Left cardiac atrium (tissue), 4 donors: Measurements from ENCODE around the gene ABLIM1. TPM values are rescaled to one million over a fixed set of nuclear protein-coding genes. Genes with fewer than 3 reads are reported as not detected.
A peak's percentile ranks its signal among the peaks of the same experiment; 100 is the strongest.

Experiments used
- ATAC-seq, 2 donors: fragments of 200-7000 bp; cut with Tn5 transposase; one replicate each; pipeline ENCODE4 v1.9.1; 2020; ENCODE audit warnings: mild to moderate bottlenecking in 2 of 2, moderate library complexity in 2 of 2
- DNase-seq: peaks from one replicate; pipeline ENCODE4 v3.0.0-alpha.2; 2020
- intact Hi-C, 2 donors: fragments of 100-400 bp; cut with DNase I; formaldehyde crosslinking; loops; one replicate each; pipeline versions ENCODE4 v1.14.1 to v1.15.1; 2022 to 2023
- total RNA-seq, 2 donors: library from RNA; stranded (reverse); fragmentation: NEBNext Ultra II Directional; extraction: Animal tissue kit (Norgen Biotek cat#: 25700); gene quantifications; one replicate each; pipeline ENCODE4 v1.2.1, GENCODE V29; 2021
- donor health status: DM: no; HTN: yes; CAD: no.
- donor health status: DM: no; HTN: yes; CAD: no; lungs with severe emphysema.
- donor health status: DM: yes; HTN: yes; CAD: no.
- donor health status: Dilated cardiomyopathy.

ABLIM1 gene
- total RNA-seq, 2 donors from 2014 or later: 292 to 305 TPM

DNA sequence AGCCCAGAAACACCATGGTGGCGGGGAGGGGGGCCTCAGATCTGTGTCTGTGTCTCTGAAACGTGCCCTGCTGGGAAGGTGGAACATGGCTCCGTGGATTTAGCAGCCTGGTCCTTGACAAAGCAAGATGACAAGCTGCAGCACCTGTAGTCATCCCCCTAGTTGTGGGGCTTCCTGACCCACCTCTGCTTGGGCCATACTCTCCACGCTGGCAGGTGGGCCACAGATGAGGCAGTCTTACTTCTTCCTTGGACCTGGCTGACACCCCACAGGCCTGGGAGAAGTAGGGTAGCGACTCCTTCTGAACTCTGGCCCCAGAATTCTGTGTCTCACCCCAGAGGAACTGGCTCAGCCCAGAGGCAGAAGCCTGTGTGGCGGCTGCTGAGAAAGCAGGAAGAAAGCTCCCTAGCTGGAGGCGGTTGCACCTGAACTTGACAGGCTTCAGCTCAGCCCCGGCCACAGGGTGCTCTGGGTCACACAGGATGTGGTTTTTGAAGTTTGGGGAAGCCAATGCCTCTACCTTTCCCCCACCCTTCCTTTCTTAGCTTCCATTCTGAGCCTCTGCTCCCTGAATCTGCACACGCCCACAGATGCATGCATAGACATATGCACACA is 113.9 kb downstream of the ABLIM1 start:
- DNase-seq (peak; percentile 38), ATAC-seq (peak in 1 of 2 donors; percentile 35)
- intact Hi-C loops: loop anchor here in 1 of 2 donors (10.0 kb wide), 1 partner anchor 241 kb away; no protein-coding TSS in a partner anchor

GRCh38 chr10:114543456-114543855 is 114.6 kb downstream of the ABLIM1 start:
- ATAC-seq: no peak
- intact Hi-C loops: loop anchor here in 1 of 2 donors (10.0 kb wide), 1 partner anchor 241 kb away; no protein-coding TSS in a partner anchor
- no peak for DNase-seq

- DNase-seq (no peak), ATAC-seq (no peak)
- intact Hi-C loops: loop anchor here in 1 of 2 donors (10.0 kb wide), 1 partner anchor 242 kb away; no protein-coding TSS in a partner anchor
These were observed 115.7 kb downstream of the ABLIM1 start for GRCh38 chr10:114542373-114542772.

DNA sequence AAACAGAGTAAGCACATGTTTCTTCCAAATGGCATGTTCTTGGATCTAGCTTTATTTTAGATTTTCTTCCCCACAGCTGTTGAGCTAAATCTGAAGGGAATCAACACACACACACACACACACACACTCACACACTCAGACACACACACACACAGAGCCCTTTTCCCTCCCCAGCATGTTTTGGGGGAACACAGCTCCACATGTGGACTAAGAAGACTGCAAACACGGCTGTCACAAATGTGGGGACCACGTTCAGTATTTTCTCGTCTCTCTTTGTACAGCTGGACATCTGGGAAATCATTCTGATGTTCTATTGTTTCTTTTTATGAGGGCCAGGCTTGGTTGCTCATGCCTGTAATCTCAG is 116.3 kb downstream of the ABLIM1 start:
- DNase-seq (no peak), ATAC-seq (no peak)
- intact Hi-C loops: loop anchor here in 1 of 2 donors (10.0 kb wide), 1 partner anchor 243 kb away; no protein-coding TSS in a partner anchor

GRCh38 chr10:114541081-114541796 is 116.8 kb downstream of the ABLIM1 start:
- peak; percentile 81 for DNase-seq
- peak; percentile 87 to 96 for ATAC-seq
- intact Hi-C loops: loop anchor here in 1 of 2 donors (10.0 kb wide), 1 partner anchor 244 kb away; no protein-coding TSS in a partner anchor

- intact Hi-C loops: loop anchor here in 1 of 2 donors (10.0 kb wide), 1 partner anchor 245 kb away; no protein-coding TSS in a partner anchor
- ATAC-seq (peak in 1 of 2 donors; percentile 21), DNase-seq (no peak)
These were observed 117.8 kb downstream of the ABLIM1 start for GRCh38 chr10:114540236-114540635.

- ATAC-seq (no peak), DNase-seq (no peak)
- intact Hi-C loops: loop anchor here in 1 of 2 donors (10.0 kb wide), 1 partner anchor 245 kb away; no protein-coding TSS in a partner anchor
These were observed 118.5 kb downstream of the ABLIM1 start for GRCh38 chr10:114539623-114540022.

DNA sequence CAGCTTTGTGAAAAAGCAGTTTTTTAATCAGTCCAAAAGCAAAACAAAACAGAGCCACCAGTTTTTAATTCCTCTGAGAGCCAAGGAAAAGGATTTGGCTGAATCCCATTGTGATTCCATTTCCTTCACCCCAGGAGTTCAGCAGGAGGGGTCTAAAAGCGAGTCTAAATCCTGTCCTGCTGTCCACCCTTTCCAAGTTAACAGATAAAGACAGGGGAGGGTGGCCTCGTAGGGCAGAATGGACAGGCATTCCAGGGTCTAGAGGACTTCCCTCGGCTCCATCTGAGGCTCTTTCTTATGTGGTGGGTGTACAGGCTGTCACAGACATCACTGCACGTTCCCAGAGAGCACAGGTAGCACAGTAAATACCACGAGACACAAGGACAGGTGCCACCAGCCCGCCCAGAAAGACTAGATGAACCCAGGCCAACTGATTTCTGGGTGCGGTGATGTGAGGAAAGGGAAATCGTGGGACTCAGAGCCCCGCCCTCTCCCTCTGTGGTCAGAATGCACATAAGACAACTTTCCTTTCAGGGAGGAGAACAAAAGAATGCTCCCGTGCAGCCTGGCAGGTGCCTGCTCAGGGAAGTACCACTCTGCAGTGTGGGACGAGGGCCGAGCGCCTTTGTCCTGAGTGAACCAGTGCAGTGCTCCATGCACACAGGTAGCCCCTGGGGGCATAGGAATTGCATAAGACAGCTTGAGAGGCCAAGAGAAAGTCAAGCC is 119.7 kb downstream of the ABLIM1 start:
- intact Hi-C loops: no loop called here
- ATAC-seq (no peak), DNase-seq (no peak)

GRCh38 chr10:114537736-114538135 is 120.3 kb downstream of the ABLIM1 start:
- no peak for ATAC-seq
- intact Hi-C loops: no loop called here
- no peak for DNase-seq

GRCh38 chr10:114534571-114534981 is 123.5 kb downstream of the ABLIM1 start:
- intact Hi-C loops: no loop called here
- ATAC-seq: no peak

DNA sequence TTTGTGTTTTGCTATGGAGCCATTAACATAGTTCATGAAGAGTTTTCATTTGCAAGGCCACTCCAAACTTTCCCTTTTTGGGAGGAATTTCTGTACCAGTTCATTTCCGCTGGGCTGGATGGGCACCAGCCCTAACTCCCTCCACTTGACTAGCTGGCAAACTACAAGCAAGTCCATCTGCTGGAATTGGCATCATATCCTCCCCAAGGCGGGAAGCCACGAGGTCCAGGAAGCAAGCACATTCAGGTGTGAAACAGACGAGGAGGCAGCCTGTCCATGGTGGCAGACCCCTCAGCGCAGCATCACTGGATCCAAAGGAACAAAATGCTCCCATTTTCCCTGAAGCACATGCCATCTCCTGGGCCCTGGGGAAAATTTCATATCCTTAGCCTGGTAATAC is 125.8 kb downstream of the ABLIM1 start:
- no peak for ATAC-seq
- DNase-seq: no peak
- intact Hi-C loops: no loop called here

More at GRCh38 chr10:114534571-114534981, 123.5 kb downstream of the ABLIM1 start:
- no peak for DNase-seq

- DNase-seq (peak; percentile 65), ATAC-seq (peak; percentile 92 to 93)
- intact Hi-C loops: no loop called here
These were observed 131.4 kb downstream of the ABLIM1 start for GRCh38 chr10:114526504-114527238.

DNA sequence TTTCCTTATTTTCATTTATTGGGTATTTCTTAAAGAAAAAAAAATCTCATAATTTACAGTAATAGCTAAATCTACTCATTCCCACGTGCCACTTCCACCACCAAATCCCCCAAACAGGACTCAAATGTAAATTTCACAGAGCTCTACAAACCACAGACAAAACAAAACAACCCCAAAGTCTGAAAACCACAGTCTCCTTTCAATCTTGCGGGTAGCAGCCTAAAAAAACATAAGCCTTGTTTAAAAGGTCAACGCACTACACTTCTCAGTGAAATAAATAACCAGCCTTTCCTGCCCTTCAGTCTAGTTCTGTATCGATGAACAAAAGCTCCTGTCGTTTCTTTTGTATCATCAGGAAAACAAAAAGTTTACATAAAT is 132.0 kb downstream of the ABLIM1 start:
- peak; percentile 21 to 44 for ATAC-seq
- no peak for DNase-seq
- intact Hi-C loops: no loop called here

DNA sequence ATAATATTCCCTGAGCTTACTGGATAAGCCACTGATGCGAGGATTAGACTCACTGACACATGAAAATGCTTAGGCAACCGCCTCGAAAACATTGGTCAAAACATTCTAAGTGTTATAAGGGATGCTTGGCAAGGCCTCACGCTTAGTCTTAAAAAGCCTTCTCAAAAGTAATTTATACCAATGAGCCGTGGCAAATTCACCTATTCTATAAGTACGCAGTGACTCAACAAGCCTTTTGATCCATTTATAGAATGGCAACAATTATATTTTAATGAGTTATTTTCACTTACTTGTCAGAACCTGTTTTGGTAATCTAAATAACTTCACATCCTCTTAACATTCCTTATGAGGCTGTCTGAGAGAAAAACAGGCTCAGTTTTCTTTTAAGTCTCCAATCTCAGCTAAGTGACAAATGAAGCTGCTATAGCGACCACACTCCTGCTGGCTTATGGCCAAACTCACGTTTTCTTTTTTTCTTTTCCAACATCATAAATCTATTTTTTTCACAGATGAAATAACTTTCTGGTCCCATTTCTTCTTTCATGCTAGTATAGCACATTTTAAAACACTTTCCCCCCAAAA is 132.6 kb downstream of the ABLIM1 start:
- DNase-seq (no peak), ATAC-seq (peak in 1 of 2 donors; percentile 28)
- intact Hi-C loops: no loop called here

DNA sequence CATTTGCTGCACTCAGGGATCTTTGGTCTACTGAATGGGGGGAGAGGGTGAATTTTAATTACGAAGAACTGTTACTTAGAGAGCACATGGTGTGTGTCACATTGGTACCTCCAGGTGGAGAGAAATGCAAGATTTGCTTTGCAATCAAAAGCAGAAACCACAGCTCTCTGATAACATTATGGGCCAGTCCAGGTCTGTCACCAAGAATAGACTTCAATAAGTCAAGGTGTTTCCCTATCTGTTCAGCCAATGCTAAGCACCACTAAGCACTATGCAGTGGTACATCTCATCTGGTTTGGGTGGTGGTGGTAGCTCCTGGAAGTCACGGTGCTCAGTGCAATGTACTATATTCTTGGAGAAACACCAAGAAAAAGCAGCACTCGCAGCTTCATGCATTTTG is 134.2 kb downstream of the ABLIM1 start:
- no peak for DNase-seq
- intact Hi-C loops: loop anchor here in 1 of 2 donors (5.0 kb wide), 1 partner anchor 42 kb away; no protein-coding TSS in a partner anchor
- no peak for ATAC-seq

- intact Hi-C loops: loop anchor here in 1 of 2 donors (5.0 kb wide), 1 partner anchor 39 kb away; no protein-coding TSS in a partner anchor
- no peak for DNase-seq
- no peak for ATAC-seq
These were observed 136.8 kb downstream of the ABLIM1 start for GRCh38 chr10:114521255-114521654.

DNA sequence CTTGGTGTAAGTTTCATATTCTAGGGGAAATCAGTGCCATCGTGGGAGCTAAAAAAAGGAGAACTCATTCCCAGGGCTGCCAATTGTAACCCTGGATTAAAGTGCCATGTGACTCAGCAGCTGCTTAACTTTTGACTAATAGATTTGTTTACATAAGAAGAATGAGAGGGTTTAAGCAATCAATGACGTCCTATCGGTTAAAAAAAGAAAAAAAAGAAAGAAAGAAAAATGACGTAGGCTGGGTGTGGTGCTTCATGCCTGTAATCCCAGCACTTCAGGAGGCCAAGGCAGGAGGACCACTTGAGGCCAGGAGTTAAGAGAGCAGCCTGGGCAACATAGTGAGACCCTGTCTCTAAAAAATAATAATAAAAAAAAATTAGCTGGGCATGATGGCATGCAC is 137.6 kb downstream of the ABLIM1 start:
- intact Hi-C loops: loop anchor here in 1 of 2 donors (5.0 kb wide), 1 partner anchor 38 kb away; no protein-coding TSS in a partner anchor
- DNase-seq (no peak), ATAC-seq (peak in 1 of 2 donors; percentile 22)

DNA sequence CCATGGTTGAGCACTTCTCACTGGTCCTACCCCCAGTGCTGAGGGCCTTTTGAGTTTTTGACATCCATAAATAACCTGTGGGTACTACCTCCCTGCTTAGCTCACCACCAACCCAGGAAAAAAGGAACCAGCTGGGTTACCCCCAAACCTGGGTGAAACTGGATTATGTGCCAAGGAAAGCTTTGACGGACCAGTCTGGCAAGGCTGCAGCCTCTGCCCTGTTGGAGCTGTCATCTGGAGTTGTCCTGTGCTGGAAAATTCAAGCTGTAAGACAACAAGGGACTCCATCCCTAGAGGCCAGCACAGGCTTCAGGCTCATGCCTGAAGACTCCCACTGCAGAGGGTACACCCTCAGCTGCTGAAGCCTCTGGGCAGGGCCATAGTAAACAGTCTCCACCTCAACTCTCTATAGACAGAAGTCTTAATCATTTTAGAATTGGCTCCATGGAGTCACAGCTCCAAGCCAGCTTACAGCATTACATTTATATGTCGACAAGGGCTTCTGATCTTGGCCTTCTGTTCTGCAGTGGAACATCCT is 138.2 kb downstream of the ABLIM1 start:
- DNase-seq (no peak), ATAC-seq (peak in 1 of 2 donors; percentile 27)
- intact Hi-C loops: loop anchor here in 1 of 2 donors (5.0 kb wide), 1 partner anchor 38 kb away; no protein-coding TSS in a partner anchor
